ENCODE data around the gene FAIM2. TPM values are rescaled to one million over a fixed set of nuclear protein-coding genes. Genes with fewer than 3 reads are reported as not detected.

Gene FAIM2
- total and polyA plus RNA-seq, 9 of the 15 experiments (the other 6 are each of a cell fraction or from before 2014, with no cell fraction given), result 0.01 to 0.10 TPM; not detected in 7

DNA sequence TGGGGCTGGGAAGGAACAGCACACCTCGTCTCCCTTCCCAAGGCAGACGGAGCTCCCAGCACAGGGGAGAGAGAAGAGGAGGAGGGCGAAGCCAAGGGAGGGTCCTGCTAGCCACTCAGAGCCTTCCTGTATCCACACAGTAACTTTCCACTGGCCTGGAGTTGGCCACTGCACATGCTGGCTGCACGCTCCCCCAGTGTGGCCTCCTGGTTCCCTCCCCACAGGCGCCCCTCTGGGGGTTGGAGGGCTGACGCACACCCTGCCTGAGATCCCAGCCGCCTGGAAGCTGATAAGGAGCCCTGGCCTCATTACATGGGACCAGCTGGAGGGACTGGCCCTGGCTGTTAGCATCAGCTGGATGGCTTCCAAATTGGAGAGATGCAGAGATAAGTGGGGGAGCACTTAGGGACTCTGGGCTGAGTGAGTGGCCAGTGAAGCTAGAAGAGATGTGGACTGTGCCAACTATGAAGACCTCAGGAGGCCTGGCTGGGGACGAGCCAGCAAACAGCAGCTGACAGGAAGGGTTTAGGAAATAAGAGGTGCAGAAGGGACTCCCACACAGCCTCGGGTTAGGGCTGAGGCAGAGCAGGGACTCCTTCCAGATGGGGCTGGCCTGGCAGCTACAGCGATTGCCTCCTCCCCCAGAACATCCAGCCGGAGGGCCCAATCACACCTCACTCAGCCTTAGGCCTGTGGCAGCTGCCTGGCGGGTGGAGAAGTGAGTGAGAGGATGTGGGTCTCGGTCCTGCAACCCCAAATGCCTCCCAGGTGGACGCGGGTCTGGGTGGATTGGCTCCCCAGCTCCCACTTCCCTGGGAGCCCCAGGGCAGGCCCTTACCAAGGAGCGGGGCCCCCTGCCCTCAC is 34.5 kb downstream of the FAIM2 start (continued):
- peak; percentile 98 to 99 for TF ChIP-seq MAZ (CRISPR knock-in tag; conservative IDR thresholded peaks at IDR 0.05 in 1 of 2, IDR thresholded peaks at IDR 0.05 in 1 of 2)
- peak; percentile 20 for TF ChIP-seq TAF1 (IDR thresholded peaks at IDR 0.05; ENCODE audit: control insufficient read depth, extremely low read depth, insufficient read depth, low read length, severe bottlenecking)
- peak in 1 of 2 experiments; percentile 87; a peak in 2 of 4 replicates for TF ChIP-seq TEAD1 (CRISPR knock-in tag; IDR thresholded peaks at IDR 0.05)
- TF ChIP-seq NCOA1 (IDR thresholded peaks at IDR 0.05; ENCODE audit: low read depth), result peak; percentile 92
- peak; percentile 98 for TF ChIP-seq GATAD2A (IDR thresholded peaks at IDR 0.05)
- peak; percentile 78; the same call in 1 of the 2 replicates for TF ChIP-seq TCF7 (IDR thresholded peaks at IDR 0.05; ENCODE audit: borderline replicate concordance)
- peak; percentile 97 for TF ChIP-seq NCOR1 (IDR thresholded peaks at IDR 0.05)
- TF ChIP-seq, protein P1, sequence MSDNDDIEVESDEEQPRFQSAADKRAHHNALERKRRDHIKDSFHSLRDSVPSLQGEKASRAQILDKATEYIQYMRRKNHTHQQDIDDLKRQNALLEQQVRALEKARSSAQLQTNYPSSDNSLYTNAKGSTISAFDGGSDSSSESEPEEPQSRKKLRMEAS (CRISPR knock-in tag; IDR thresholded peaks at IDR 0.05), result peak; percentile 78; the same call in 1 of the 2 replicates
- TF ChIP-seq FOXJ2 (tag; IDR thresholded peaks at IDR 0.05), result peak; percentile 83
- peak; percentile 24 for TF ChIP-seq MEIS2 (IDR thresholded peaks at IDR 0.05; ENCODE audit: partially characterized antibody)
- peak; percentile 70; the same call in 1 of the 2 replicates for TF ChIP-seq LCOR (CRISPR knock-in tag; IDR thresholded peaks at IDR 0.05)
- TF ChIP-seq U2AF1 (optimal IDR thresholded peaks at IDR 0.05; ENCODE audit: low read depth, low read length), result no peak
- TF ChIP-seq ZNF695 (CRISPR knock-in tag; IDR thresholded peaks at IDR 0.05), result peak; percentile 68; the same call in 1 of the 2 replicates
- TF ChIP-seq SNRNP70 (optimal IDR thresholded peaks at IDR 0.05; ENCODE audit: low read depth, low read length), result no peak
- peak; percentile 75 for TF ChIP-seq ZBTB17 (CRISPR knock-in tag; IDR thresholded peaks at IDR 0.05)
- TF ChIP-seq, protein P2, sequence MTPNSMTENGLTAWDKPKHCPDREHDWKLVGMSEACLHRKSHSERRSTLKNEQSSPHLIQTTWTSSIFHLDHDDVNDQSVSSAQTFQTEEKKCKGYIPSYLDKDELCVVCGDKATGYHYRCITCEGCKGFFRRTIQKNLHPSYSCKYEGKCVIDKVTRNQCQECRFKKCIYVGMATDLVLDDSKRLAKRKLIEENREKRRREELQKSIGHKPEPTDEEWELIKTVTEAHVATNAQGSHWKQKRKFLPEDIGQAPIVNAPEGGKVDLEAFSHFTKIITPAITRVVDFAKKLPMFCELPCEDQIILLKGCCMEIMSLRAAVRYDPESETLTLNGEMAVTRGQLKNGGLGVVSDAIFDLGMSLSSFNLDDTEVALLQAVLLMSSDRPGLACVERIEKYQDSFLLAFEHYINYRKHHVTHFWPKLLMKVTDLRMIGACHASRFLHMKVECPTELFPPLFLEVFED (CRISPR knock-in tag; conservative IDR thresholded peaks at IDR 0.05), result no peak
- TF ChIP-seq ZBTB7A (IDR thresholded peaks at IDR 0.05; ENCODE audit: borderline replicate concordance, control insufficient read depth, low read depth, low read length), result peak; percentile 98
- peak; percentile 59; the same call in 1 of the 2 replicates for TF ChIP-seq ELF2 (CRISPR knock-in tag; IDR thresholded peaks at IDR 0.05)
- TF ChIP-seq DPF2 (IDR thresholded peaks at IDR 0.05), result peak; percentile 99
- TF ChIP-seq, protein P3, sequence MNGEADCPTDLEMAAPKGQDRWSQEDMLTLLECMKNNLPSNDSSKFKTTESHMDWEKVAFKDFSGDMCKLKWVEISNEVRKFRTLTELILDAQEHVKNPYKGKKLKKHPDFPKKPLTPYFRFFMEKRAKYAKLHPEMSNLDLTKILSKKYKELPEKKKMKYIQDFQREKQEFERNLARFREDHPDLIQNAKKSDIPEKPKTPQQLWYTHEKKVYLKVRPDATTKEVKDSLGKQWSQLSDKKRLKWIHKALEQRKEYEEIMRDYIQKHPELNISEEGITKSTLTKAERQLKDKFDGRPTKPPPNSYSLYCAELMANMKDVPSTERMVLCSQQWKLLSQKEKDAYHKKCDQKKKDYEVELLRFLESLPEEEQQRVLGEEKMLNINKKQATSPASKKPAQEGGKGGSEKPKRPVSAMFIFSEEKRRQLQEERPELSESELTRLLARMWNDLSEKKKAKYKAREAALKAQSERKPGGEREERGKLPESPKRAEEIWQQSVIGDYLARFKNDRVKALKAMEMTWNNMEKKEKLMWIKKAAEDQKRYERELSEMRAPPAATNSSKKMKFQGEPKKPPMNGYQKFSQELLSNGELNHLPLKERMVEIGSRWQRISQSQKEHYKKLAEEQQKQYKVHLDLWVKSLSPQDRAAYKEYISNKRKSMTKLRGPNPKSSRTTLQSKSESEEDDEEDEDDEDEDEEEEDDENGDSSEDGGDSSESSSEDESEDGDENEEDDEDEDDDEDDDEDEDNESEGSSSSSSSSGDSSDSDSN (IDR thresholded peaks at IDR 0.05; ENCODE audit: borderline replicate concordance in 1 of 2, low read depth in 2 of 2, low read length in 2 of 2), result peak; percentile 55 to 92; a peak in 1 of 4 replicates
- peak in 1 of 2 experiments; percentile 88; a peak in 2 of 4 replicates for TF ChIP-seq NONO (IDR thresholded peaks at IDR 0.05; ENCODE audit: low read depth in 2 of 2, low read length in 1 of 2)
